Endodermal cell (in vitro differentiated cells): ENCODE data around the gene P4HA1. TPM values are rescaled to one million over a fixed set of nuclear protein-coding genes. Genes with fewer than 3 reads are reported as not detected.
"Not testable (repeated sequence)": the region's sequence is repeated elsewhere in the genome, so short reads cannot be mapped to it uniquely, and the experiment has no call there.

Experiments
- DNase-seq: peaks from one replicate; pipeline ENCODE4 v3.0.0-alpha.2; 2017
- H3K27ac ChIP-seq: 2 replicates; pipeline ENCODE4 v1.5.1; 2013; ENCODE audit warnings: mild to moderate bottlenecking, low read depth, low read length, moderate library complexity
- H3K27me3 ChIP-seq: 2 replicates; pipeline ENCODE4 v1.6.1; 2013; ENCODE audit warnings: mild to moderate bottlenecking, low read length, moderate library complexity; ENCODE audit not compliant: insufficient read depth, control insufficient read depth, poor library complexity, severe bottlenecking
- H3K36me3 ChIP-seq: 2 replicates; pipeline ENCODE4 v1.7.0; 2013; ENCODE audit warnings: mild to moderate bottlenecking, low read length, moderate library complexity; ENCODE audit not compliant: control insufficient read depth, insufficient read depth
- H3K4me1 ChIP-seq: one replicate; pipeline ENCODE4 v1.7.0; 2013; ENCODE audit warnings: low read length; ENCODE audit not compliant: control insufficient read depth, insufficient read depth
- H3K4me3 ChIP-seq: 2 replicates; pipeline ENCODE4 v1.5.1; 2013; ENCODE audit warnings: mild to moderate bottlenecking, low read length, moderate library complexity
- H3K9ac ChIP-seq: 2 replicates; pipeline ENCODE4 v1.6.1; 2013; ENCODE audit warnings: mild to moderate bottlenecking, low read length, moderate library complexity; ENCODE audit not compliant: poor library complexity, severe bottlenecking; ENCODE audit errors: extremely low read depth
- H3K9me3 ChIP-seq: 2 replicates; pipeline ENCODE4 v1.6.1; 2013; ENCODE audit warnings: mild to moderate bottlenecking, low read length, moderate library complexity; ENCODE audit not compliant: control insufficient read depth
- H3K27ac Mint-ChIP-seq: 2 replicates; pipeline ENCODE4 v1.8.0; 2020; ENCODE audit warnings: mixed read lengths
- H3K27me3 Mint-ChIP-seq: 2 replicates; pipeline ENCODE4 v1.8.0; 2021; ENCODE audit warnings: mild to moderate bottlenecking, mixed read lengths; ENCODE audit not compliant: insufficient read depth
- H3K36me3 Mint-ChIP-seq: 2 replicates; pipeline ENCODE4 v1.8.0; 2020; ENCODE audit warnings: low read depth, mixed read lengths
- H3K4me1 Mint-ChIP-seq: 2 replicates; pipeline ENCODE4 v1.8.0; 2020; ENCODE audit warnings: mixed read lengths
- H3K4me3 Mint-ChIP-seq: 2 replicates; pipeline ENCODE4 v1.8.0; 2020; ENCODE audit warnings: mild to moderate bottlenecking, moderate library complexity, mixed read lengths
- H3K9me3 Mint-ChIP-seq: 2 replicates; pipeline ENCODE4 v1.8.0; 2020; ENCODE audit warnings: mild to moderate bottlenecking, mixed read lengths
- CTCF ChIP-seq: fragments of 200-600 bp; sonication (generic); conservative IDR thresholded peaks from 2 replicates; pipeline ENCODE4 v1.5.0; 2021; ENCODE audit warnings: antibody characterized with exemption, mild to moderate bottlenecking
- WGBS, 2 experiments: methylation state at CpG; one replicate each; pipeline versions ENCODE4 v1.1.5 to v1.1.7; 2013; ENCODE audit warnings: missing lambda C conversion rate in 2 of 2, mixed read lengths in 1 of 2; ENCODE audit not compliant: insufficient coverage in 1 of 2, insufficient read length in 1 of 2; 5-methylcytosine and 5-hydroxymethylcytosine counted together
- total RNA-seq, 2 donors: library from RNA; stranded (reverse); fragmentation: NEBNext Ultra II Directional in 1 of 2; extraction: Animal tissue kit (Norgen Biotek cat#: 25700) in 1 of 2; gene quantifications; 2 replicates in 1 of 2; 3 replicates in 1 of 2; pipeline ENCODE4 v1.2.1, GENCODE V29; 2021

Gene P4HA1
- total RNA-seq, 2 donors from 2014 or later: 45.1 to 46.9 TPM

- H3K4me1 ChIP-seq, H3K9ac ChIP-seq, H3K4me3 ChIP-seq, H3K9me3 Mint-ChIP-seq, DNase-seq, H3K27ac ChIP-seq, H3K27ac Mint-ChIP-seq, H3K27me3 Mint-ChIP-seq, H3K9me3 ChIP-seq, H3K27me3 ChIP-seq, H3K4me1 Mint-ChIP-seq, H3K4me3 Mint-ChIP-seq: not testable (repeated sequence)
- 91% methylated on average over 4 to 6 of the region's 6 CpGs for WGBS, 2 experiments
- peaks cover 24% of the 10 kb centered on the region for H3K36me3 ChIP-seq
- peaks cover 64% of the 10 kb centered on the region for H3K36me3 Mint-ChIP-seq
Observed at GRCh38 chr10:73021538-73022164, 75.0 kb downstream of the P4HA1 start.

- no peak overlapping the region for H3K9ac ChIP-seq
- no peaks in the 10 kb centered on the region for H3K27me3 Mint-ChIP-seq
- no peaks in the 10 kb centered on the region for H3K9me3 Mint-ChIP-seq
- H3K4me3 ChIP-seq: no peak overlapping the region
- H3K4me3 Mint-ChIP-seq: no peak overlapping the region
- TF ChIP-seq CTCF: no peak
- no peak overlapping the region for H3K27ac Mint-ChIP-seq
- H3K36me3 Mint-ChIP-seq: peaks cover 66% of the 10 kb centered on the region
- DNase-seq: no peak
- no peaks in the 10 kb centered on the region for H3K9me3 ChIP-seq
- no peak overlapping the region for H3K27ac ChIP-seq
- no peaks in the 10 kb centered on the region for H3K27me3 ChIP-seq
- peaks cover 27% of the 10 kb centered on the region for H3K36me3 ChIP-seq
- no peaks in the 10 kb centered on the region for H3K4me1 ChIP-seq
- 73% methylated on average over 1 of the region's 1 CpG; no CpG with 5 or more reads in 1 of the 2 experiments for WGBS, 2 experiments
- H3K4me1 Mint-ChIP-seq: no peaks in the 10 kb centered on the region
Observed at GRCh38 chr10:73021050-73021449, 75.6 kb downstream of the P4HA1 start.

GRCh38 chr10:73019100-73019499 lies 77.6 kb downstream of the P4HA1 start:
- Mint-ChIP-seq H3K4me1 (no peaks in the 10 kb centered on the region), H3K9me3 (no peaks in the 10 kb centered on the region), H3K36me3 (peaks cover 63% of the 10 kb centered on the region), H3K4me3 (no peak overlapping the region), H3K27ac (no peak overlapping the region), H3K27me3 (no peaks in the 10 kb centered on the region)
- Histone ChIP-seq H3K9me3 (no peaks in the 10 kb centered on the region), H3K4me3 (no peak overlapping the region), H3K27me3 (no peaks in the 10 kb centered on the region), H3K4me1 (no peaks in the 10 kb centered on the region), H3K27ac (no peak overlapping the region), H3K36me3 (peaks cover 39% of the 10 kb centered on the region), H3K9ac (no peak overlapping the region)
- no peak for TF ChIP-seq CTCF
- DNase-seq: no peak
- WGBS, 2 experiments: 80 to 100% methylated on average over 1 of the region's 1 CpG

GRCh38 chr10:73018632-73019031 lies 78.0 kb downstream of the P4HA1 start:
- no peaks in the 10 kb centered on the region for H3K4me1 Mint-ChIP-seq
- 89 to 100% methylated on average over 1 of the region's 1 CpG for WGBS, 2 experiments
- H3K27me3 ChIP-seq: no peaks in the 10 kb centered on the region
- H3K4me1 ChIP-seq: no peaks in the 10 kb centered on the region
- H3K27ac Mint-ChIP-seq: peak overlapping the region; percentile 39
- no peaks in the 10 kb centered on the region for H3K27me3 Mint-ChIP-seq
- H3K9me3 Mint-ChIP-seq: no peaks in the 10 kb centered on the region
- peaks cover 63% of the 10 kb centered on the region for H3K36me3 Mint-ChIP-seq
- H3K27ac ChIP-seq: no peak overlapping the region
- peaks cover 42% of the 10 kb centered on the region for H3K36me3 ChIP-seq
- no peaks in the 10 kb centered on the region for H3K9me3 ChIP-seq
- peak; percentile 35 for TF ChIP-seq CTCF
- no peak for DNase-seq
- no peak overlapping the region for H3K9ac ChIP-seq
- H3K4me3 ChIP-seq: no peak overlapping the region
- no peak overlapping the region for H3K4me3 Mint-ChIP-seq
